Measurements from ENCODE around the gene THEM5.

Gene THEM5

DNA sequence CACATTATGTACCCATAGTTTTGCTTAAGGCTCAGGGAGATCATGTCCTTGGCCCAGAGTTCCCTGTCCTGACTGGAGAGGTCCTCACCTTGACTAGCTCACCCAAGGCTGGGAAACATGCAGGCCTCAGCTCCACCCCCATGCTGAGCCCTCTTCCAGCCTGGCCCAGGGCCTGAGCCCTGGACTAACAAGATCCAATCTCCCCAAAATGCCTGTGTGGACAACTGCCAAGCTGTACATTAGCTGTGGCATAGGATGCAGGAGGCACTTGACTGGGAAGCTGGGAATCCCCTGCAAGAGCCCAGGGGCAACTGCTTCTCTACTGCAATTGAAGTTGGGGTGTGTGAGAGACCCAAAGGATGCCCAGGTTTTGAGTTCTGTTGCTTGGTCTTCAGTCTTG lies 50.3 kb downstream of the THEM5 start:
- DNase-seq (ENCODE audit: low read depth): no peak
- TF ChIP-seq, protein P1, sequence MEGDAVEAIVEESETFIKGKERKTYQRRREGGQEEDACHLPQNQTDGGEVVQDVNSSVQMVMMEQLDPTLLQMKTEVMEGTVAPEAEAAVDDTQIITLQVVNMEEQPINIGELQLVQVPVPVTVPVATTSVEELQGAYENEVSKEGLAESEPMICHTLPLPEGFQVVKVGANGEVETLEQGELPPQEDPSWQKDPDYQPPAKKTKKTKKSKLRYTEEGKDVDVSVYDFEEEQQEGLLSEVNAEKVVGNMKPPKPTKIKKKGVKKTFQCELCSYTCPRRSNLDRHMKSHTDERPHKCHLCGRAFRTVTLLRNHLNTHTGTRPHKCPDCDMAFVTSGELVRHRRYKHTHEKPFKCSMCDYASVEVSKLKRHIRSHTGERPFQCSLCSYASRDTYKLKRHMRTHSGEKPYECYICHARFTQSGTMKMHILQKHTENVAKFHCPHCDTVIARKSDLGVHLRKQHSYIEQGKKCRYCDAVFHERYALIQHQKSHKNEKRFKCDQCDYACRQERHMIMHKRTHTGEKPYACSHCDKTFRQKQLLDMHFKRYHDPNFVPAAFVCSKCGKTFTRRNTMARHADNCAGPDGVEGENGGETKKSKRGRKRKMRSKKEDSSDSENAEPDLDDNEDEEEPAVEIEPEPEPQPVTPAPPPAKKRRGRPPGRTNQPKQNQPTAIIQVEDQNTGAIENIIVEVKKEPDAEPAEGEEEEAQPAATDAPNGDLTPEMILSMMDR (IDR thresholded peaks at IDR 0.05; ENCODE audit: low read length, missing control alignments): no peak
- H3K4me3 ChIP-seq (replicated peaks; ENCODE audit: low read depth, low read length): no peak overlapping the region

DNA sequence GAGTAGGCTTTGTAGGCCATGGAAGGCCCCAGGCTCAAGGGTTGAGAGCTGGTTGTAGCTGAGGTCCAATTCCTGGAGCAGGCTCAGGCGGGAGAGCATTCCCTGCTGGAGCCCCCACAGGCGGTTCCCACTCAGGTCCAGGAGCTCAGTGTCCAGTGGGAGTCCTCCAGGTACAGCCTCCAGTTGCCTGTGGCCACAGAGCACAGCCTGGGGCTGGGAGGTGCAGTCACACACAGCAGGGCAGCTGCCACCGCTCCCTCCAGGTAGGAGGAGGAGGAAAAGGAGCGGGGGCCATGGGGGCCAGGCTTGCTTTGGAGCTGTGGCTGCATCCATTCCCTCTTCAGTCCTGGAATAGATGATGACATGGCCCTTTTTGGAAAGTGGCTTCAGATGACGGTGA lies 51.1 kb downstream of the THEM5 start:
- DNase-seq (ENCODE audit: low read depth): no peak
- H3K4me3 ChIP-seq (replicated peaks; ENCODE audit: low read depth, low read length): no peak overlapping the region
- TF ChIP-seq, protein P1 (IDR thresholded peaks at IDR 0.05; ENCODE audit: low read length, missing control alignments): no peak

DNA sequence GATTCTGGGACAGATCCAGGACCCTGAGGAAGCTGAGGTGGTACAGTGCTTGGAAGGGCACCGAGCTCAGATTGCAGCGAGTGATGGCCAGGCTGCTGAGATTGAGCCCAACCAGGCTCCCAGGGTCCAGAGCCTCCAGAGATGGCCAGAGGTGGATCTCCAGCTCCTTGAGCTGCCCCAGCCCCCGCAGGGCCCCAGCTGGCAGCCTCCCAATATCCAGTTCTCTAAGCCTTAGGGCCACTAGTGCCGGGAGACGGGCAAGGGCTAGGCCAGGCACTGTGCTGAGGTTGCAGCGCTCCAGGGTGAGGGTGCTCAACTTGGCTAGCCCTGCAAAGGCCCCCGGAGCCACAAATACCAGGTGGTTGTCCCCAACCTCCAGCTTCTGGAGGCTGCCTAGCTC lies 51.7 kb downstream of the THEM5 start:
- TF ChIP-seq, protein P1 (IDR thresholded peaks at IDR 0.05; ENCODE audit: low read length, missing control alignments): no peak
- no peak for DNase-seq (ENCODE audit: low read depth)
- H3K4me3 ChIP-seq (replicated peaks; ENCODE audit: low read depth, low read length): no peak overlapping the region

DNA sequence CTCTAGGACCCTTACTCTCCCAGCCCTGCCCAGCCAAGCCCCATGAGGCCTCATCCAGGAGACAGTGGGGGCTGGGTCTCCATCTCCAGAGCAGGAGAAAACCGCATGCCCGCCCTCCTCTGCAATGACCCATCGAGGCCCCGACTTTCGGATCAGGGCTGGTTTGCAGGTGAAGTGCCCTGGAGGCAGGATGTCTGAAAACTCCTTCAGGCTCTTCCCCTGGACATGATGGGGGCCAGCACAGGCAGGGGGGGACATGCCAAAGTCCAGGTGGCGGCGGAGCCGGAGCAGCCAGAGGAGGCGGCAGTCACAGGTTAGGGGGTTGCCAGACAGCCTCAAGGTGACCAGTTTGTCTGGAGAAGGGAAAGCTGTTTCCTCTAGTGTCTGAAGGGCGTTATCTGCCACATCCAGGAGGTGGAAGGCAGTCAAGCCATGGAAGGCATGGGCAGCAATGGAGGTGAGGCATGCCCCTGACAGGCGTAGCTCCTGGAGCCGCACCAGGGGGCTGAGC lies 52.1 kb downstream of the THEM5 start:
- no peak for DNase-seq (ENCODE audit: low read depth)
- no peak overlapping the region for H3K4me3 ChIP-seq (replicated peaks; ENCODE audit: low read depth, low read length)
- TF ChIP-seq, protein P1 (IDR thresholded peaks at IDR 0.05; ENCODE audit: low read length, missing control alignments): no peak

DNA sequence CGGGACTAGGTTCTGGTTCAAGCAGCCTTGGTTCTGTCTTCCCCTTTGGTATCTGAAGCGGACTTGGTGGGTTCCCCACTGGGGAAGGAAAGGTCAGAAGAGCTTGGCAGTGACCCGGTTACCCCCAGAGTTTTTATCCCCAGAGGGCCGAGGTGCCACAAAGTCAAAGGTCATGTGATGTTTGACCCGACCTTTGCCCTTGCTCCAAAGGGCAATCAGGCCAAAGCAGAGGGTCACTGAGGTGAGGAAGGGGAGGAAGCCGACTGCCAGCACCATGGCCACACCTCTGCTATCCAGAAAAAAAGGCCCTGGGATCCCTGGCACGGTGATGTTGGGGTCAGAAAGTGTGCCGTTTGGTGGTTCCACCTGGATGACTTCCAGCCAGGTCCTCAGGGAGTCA lies 52.7 kb downstream of the THEM5 start:
- no peak overlapping the region for H3K4me3 ChIP-seq (replicated peaks; ENCODE audit: low read depth, low read length)
- no peak for DNase-seq (ENCODE audit: low read depth)
- TF ChIP-seq, protein P1 (IDR thresholded peaks at IDR 0.05; ENCODE audit: low read length, missing control alignments): no peak

DNA sequence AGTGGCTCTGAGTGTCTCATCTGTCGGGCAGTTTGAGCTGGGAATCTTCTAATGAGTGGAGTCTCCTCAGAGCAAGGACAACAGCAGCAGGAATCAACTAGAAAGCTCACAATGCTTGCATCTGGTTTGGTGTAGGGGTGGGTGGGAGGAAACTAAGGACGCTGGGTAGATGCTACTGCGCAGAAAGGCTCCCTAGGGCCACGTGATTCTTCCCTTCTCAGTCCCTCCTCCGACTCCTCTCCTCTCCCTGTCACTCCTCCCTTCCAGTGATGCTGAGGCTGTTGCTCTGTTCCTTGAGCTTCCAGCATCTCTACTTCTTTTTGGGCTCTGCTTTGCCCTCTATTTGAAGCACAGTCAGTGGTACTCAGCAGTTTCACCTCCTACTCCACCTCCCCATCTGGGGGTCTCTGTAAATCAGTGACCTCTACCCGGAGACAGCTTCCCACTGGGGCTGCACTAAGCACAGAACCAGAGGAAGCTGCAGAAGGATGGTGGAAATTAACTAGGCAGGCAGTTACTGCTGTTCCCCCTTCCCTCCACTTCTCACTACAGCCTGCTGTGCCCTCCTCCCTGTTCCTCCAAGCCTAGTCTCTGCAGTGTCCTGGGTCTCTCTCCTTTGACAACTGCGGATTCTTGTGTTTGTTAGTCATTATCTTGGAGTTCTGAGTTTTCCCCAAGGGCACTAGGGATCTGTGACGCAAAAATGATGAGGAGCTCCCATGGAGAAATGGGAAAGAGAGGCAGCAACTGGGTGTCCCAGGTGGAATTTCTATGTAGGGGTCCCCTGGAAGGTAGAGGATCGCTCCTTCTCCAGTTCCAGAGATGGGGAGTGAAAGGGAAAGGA lies 54.1 kb downstream of the THEM5 start:
- TF ChIP-seq, protein P1 (IDR thresholded peaks at IDR 0.05; ENCODE audit: low read length, missing control alignments): no peak
- no peak overlapping the region for H3K4me3 ChIP-seq (replicated peaks; ENCODE audit: low read depth, low read length)
- no peak for DNase-seq (ENCODE audit: low read depth)

DNA sequence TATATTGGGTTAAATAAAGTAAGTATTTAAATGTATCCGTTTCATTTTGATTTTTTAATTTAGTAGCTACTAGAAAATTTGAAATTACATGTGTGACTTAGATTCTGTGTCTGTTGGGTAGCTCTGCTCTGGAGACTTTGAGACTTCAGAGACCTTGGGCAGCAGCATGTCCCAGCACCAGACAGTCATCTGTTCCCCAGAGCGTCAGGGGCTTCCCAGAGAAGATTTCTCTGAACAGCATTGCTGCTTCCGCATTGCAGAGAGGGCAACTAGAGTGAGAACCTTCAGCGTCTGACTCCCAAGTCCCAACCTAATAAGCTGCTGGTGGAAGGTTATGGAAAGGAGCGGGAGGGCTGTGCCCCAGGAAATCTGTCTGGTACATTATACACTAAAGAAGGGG lies 54.9 kb downstream of the THEM5 start:
- TF ChIP-seq, protein P1 (IDR thresholded peaks at IDR 0.05; ENCODE audit: low read length, missing control alignments): no peak
- no peak for DNase-seq (ENCODE audit: low read depth)
- H3K4me3 ChIP-seq (replicated peaks; ENCODE audit: low read depth, low read length): no peak overlapping the region
